DMS79 (cell line): Measurements from ENCODE around the gene ALPK1.
"Not testable (repeated sequence)": the region's sequence is repeated elsewhere in the genome, so short reads cannot be mapped to it uniquely, and the experiment has no call there.

Experiments used
- DNase-seq: peaks from one replicate; lab custom pipeline; 2025; lab: John Stamatoyannopoulos, UW

The ALPK1 gene

DNA sequence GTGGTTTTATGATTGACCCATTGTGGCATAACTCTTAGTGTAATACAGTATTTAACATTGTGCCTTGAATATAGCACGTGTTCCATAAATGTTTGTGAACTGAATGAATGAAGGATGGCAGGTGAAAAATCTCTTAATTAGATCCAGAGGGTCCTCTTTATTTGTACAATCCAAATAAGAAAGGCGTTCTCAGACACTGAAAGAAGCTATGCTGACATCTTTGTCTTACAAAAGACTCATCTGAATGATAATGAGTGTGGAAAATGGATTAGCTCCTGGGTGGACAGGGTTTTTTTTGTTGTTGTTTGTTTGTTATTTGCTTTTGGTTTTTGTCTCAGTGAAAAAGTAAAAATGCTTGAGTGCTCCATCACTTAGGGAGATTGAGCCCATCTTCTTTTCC lies 156.2 kb downstream of the ALPK1 start:
- DNase-seq, result no peak

DNA sequence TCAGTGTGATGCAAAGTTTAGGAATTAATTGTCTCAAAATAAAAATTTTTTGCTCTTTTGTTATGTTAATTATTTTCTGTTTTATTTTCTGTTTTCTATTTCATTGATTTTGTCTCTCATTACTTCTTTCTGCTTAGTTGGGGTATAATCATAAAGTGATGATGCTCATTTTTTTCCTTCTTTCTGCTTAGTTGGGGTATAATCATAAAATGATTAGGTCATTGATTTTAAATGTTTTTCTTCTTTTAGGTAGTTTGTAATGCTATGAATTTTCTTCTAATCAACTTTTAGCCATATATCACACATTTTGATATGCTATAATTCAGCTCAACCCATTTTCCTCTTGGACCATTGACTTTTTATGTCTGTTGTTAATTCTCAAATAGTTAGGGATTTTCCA lies 175.1 kb downstream of the ALPK1 start:
- DNase-seq, result no peak

DNA sequence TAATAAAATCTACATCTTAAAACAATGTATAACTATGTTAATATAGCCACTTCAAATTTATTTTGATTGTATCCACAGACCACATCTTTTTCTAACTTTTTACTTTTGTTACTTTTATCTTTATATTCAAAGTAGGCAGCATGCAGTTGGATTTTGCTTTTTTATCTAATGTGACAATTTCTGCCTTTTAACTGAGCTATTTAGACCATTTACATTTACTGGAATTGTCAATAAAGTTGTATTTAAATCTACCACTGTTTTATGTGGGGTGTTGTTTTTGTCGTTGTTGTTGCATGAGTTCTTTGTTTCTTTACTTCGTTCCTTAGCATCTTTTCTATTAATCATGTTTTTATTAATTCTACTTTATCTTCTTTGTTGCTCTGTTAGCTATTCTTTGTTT lies 176.8 kb downstream of the ALPK1 start:
- DNase-seq, result no peak

DNA sequence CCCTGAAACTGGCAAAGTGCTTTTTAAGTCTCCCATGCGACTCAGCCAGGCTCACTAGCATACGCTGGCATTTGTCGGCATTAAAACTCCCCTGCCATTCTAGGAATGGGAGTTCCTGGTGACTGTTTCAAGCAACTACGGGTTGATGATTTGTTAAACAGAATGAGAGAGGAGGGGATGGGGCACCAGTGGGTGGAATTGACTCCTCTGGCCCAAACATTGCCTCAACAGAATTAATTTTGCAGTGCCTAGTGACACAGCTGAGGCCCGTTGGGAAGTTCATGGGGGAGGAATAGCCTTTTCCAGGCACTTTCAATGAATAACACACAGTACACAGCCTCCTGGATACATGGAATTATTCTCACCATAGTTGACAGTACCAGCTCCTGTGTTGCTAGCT lies 188.8 kb downstream of the ALPK1 start:
- DNase-seq, result no peak

DNA sequence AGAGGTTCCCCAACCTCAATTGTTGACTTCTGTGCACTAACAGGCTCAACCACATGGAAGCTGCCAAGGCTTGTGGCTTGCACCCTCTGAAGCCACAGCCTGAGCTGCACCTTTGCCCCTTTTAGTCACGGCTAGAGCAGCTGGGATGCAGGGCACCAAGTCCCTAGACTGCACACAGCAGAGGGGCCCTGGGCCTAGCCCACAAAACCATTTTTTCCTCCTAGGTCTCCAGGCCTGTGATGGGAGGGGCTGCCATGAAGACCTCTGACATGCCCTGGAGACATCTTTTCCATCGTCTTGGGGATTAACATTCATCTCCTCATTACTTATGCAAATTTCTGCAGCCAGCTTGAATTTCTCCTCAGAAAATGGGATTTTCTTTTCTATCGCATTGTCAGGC lies 193.6 kb downstream of the ALPK1 start:
- not testable (repeated sequence) for DNase-seq
